GM23248 (cell line): Measurements from ENCODE around the gene TMEM50B.

Experiments used
- EZH2 ChIP-seq: fragments of 200-600 bp; sonication (generic); IDR thresholded peaks from 2 replicates; pipeline ENCODE4 v1.6.1; 2018; ENCODE audit warnings: antibody characterized with exemption, mild to moderate bottlenecking; ENCODE audit not compliant: insufficient read depth, poor library complexity, severe bottlenecking
- EZH2phosphoT487 ChIP-seq: fragments of 200-600 bp; sonication (generic); IDR thresholded peaks from 2 replicates; pipeline ENCODE4 v1.6.1; 2018; ENCODE audit warnings: antibody characterized with exemption, moderate library complexity, mild to moderate bottlenecking, low read depth; ENCODE audit not compliant: insufficient read depth

- TF ChIP-seq EZH2 (no peak), EZH2phosphoT487 (no peak)
Observed at GRCh38 chr21:33455686-33456446, 23.9 kb downstream of the TMEM50B start.
